Right atrium auricular region (tissue), 2 donors: ENCODE results near the gene MAP2K5. TPM values are rescaled to one million over a fixed set of nuclear protein-coding genes. Genes with fewer than 3 reads are reported as not detected.

Source experiments
- DNase-seq: peaks from one replicate; pipeline ENCODE4 v3.0.0-alpha.2; 2019; ENCODE audit warnings: low spot score
- H3K27ac ChIP-seq, 2 donors: fragments of 200-600 bp; sonication (generic); 1 replicate in 1 of 2; 2 replicates in 1 of 2; pipeline ENCODE4 v1.5.1; 2016 to 2019
- H3K27me3 ChIP-seq, 2 donors: fragments of 200-600 bp; sonication (generic); one replicate each; pipeline versions ENCODE4 v1.5.1 to v1.6.0; 2017 to 2019
- H3K36me3 ChIP-seq: fragments of 200-600 bp; sonication (generic); one replicate; pipeline ENCODE4 v1.5.1; 2016
- H3K4me1 ChIP-seq, 2 donors: fragments of 200-600 bp; sonication (generic); one replicate each; pipeline versions ENCODE4 v1.5.1 to v1.6.0; 2017 to 2019
- H3K4me3 ChIP-seq, 2 donors: fragments of 200-600 bp; sonication (generic); 1 replicate in 1 of 2; 2 replicates in 1 of 2; pipeline ENCODE4 v1.5.1; 2017 to 2019; ENCODE audit warnings: mild to moderate bottlenecking in 1 of 2, moderate library complexity in 1 of 2
- H3K9me3 ChIP-seq, 2 donors: fragments of 200-600 bp; sonication (generic); one replicate each; pipeline ENCODE4 v1.5.1; 2019
- CTCF ChIP-seq, 2 donors: fragments of 200-600 bp; sonication (generic); IDR thresholded peaks; one replicate each; pipeline ENCODE4 v1.5.1; 2019; ENCODE audit warnings: antibody characterized with exemption in 2 of 2
- total RNA-seq, 2 donors: library from RNA; depleted of rRNA; stranded (reverse); fragments of >200 nt; gene quantifications; one replicate each; pipeline ENCODE4 v1.1.0, GENCODE V29; 2016

Gene MAP2K5
- total RNA-seq, 2 donors from 2014 or later, result 5.8 to 6.7 TPM

DNA sequence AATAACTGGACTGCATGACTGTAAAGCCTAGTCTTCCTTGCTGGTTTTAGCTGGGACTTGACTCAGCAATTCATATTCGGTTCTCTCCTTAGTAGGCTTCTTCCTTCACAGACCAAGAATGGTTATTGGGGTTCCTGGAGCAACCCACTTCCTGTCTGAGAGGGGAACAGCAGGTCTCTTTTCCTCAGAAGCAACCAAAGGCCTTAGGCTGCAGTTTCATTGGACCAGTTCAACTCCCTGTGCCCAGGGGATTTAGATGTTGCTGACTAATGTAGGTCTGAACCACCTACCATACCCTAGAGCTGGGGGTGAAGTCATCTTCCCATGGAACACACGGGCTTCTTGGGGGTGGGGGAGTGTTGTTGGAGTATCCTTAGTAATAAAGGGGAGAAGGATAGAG lies 198.8 kb downstream of the MAP2K5 start:
- Histone ChIP-seq H3K36me3 (no peaks in the 10 kb centered on the region), H3K27me3 (no peaks in the 10 kb centered on the region), H3K4me1 (no peaks in the 10 kb centered on the region), H3K4me3 (no peak overlapping the region), H3K27ac (no peak overlapping the region), H3K9me3 (no peaks in the 10 kb centered on the region)
- DNase-seq, result no peak
- no peak for TF ChIP-seq CTCF (IDR thresholded peaks at IDR 0.05)

- H3K27me3 ChIP-seq, result no peaks in the 10 kb centered on the region
- no peaks in the 10 kb centered on the region for H3K9me3 ChIP-seq
- TF ChIP-seq CTCF (IDR thresholded peaks at IDR 0.05), result no peak
- H3K4me3 ChIP-seq, result no peak overlapping the region
- DNase-seq, result no peak
- no peaks in the 10 kb centered on the region for H3K4me1 ChIP-seq
- H3K27ac ChIP-seq, result no peak overlapping the region
- H3K36me3 ChIP-seq, result no peaks in the 10 kb centered on the region
Measured at GRCh38 chr15:67743558-67743957, 201.1 kb downstream of the MAP2K5 start.

- no peaks in the 10 kb centered on the region for H3K9me3 ChIP-seq
- no peaks in the 10 kb centered on the region for H3K27me3 ChIP-seq
- H3K4me3 ChIP-seq, result no peak overlapping the region
- no peaks in the 10 kb centered on the region for H3K36me3 ChIP-seq
- TF ChIP-seq CTCF (IDR thresholded peaks at IDR 0.05), result no peak
- no peak overlapping the region for H3K27ac ChIP-seq
- DNase-seq, result no peak
- H3K4me1 ChIP-seq, result no peaks in the 10 kb centered on the region
Measured at GRCh38 chr15:67744331-67745072, 202.0 kb downstream of the MAP2K5 start.

- no peak for DNase-seq
- H3K4me3 ChIP-seq, result no peak overlapping the region
- no peaks in the 10 kb centered on the region for H3K27me3 ChIP-seq
- H3K4me1 ChIP-seq, result no peaks in the 10 kb centered on the region
- no peaks in the 10 kb centered on the region for H3K9me3 ChIP-seq
- no peak for TF ChIP-seq CTCF (IDR thresholded peaks at IDR 0.05)
- H3K27ac ChIP-seq, result no peak overlapping the region
- H3K36me3 ChIP-seq, result no peaks in the 10 kb centered on the region
Measured at GRCh38 chr15:67745073-67746006, 202.8 kb downstream of the MAP2K5 start.

- Histone ChIP-seq H3K4me1 (no peaks in the 10 kb centered on the region), H3K4me3 (no peak overlapping the region), H3K36me3 (no peaks in the 10 kb centered on the region), H3K27ac (no peak overlapping the region), H3K27me3 (no peaks in the 10 kb centered on the region), H3K9me3 (no peaks in the 10 kb centered on the region)
- no peak for TF ChIP-seq CTCF (IDR thresholded peaks at IDR 0.05)
- no peak for DNase-seq
Measured at GRCh38 chr15:67746022-67746421, 203.5 kb downstream of the MAP2K5 start.
